GM04504 (cell line): ENCODE measurements around the gene WFIKKN1.

Experiments used
- DNase-seq: peaks from one replicate; pipeline ENCODE4 v3.0.0-alpha.2; 2012; ENCODE audit warnings: low read depth

Gene WFIKKN1

DNA sequence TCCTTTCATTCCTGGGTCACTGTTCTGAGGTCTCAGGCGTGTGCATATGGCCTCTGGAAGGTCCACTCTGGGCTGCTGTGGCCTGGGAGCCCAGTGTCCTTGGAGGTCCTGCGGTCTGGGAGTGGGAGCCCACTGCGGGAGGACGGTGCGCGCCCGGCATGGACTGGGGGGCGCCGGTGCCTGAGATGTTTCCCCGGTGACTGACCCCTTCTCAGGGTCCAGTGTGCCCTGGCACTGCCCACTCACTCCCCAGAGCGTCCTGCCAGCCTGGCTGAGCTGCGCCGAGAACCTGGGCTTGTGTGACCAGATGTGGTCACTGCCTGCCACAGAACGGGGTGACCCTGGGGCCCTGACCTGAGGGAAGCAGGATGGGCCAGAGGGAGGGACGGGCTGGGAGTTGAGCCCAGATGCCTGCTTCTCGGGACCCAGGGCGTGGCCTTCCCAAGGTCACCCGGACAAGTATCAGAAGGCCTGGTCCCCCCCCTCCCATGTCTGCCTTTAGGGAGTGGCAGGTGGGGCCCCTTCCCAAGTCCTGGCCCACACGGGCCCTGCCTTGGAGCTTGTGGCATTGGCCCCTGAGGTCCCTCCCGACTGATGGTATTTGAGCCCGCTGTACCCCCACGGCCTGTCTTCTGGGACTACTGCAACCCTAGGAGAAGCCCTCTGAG lies 43.6 kb downstream of the WFIKKN1 start:
- DNase-seq = no peak

DNA sequence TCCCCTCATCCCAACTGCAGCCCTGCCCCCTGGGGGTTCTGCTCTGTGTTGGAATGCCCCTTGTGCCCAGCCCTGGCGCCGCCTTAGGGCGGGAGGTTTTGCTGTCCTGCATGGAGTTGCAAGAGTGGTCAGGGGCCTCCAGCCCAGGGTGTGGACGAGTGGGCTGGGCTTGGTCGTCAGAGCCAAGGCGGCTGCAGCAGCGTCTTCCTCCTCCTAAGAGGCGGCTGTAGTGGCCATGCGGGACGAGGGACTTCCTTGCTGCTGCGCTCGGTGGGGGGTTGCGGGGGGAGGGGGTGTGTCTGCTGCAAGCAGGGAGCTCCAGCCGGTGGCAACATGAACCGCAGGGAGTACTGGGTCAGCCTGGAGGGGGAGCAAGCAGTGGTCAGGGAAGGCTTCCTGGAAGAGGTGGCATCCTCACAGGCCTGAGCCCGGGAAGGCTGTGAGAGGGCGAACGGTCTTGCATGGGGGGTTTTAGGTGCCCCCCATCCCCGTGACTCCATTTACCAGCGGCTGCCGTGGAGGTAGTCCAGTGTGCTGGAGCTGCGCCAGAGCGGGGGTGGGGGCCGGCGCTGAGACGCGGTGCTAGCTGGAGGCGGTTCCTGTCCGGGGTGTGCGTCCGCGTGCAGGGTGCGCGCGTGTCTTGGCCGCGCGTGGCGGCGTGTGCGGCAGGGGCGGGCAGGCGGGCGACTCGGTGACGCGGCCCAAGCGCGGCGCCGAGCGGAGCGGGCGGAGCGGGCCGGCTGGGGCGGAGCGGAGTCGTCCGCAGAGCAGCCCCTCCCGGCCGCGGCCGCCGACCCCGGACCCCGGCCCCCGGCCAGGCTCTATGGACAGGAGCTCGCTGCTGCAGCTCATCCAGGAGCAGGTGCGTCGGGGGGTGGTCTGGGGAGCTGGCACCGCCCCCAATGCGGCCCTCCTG lies 44.4 kb downstream of the WFIKKN1 start, which contains the start of gene RHBDL1:
RHBDL1 (plus strand) TSS at position 704 of the 916 bp plus-strand sequence; CDS start at position 824, 120 bp downstream.
- no peak for DNase-seq

DNA sequence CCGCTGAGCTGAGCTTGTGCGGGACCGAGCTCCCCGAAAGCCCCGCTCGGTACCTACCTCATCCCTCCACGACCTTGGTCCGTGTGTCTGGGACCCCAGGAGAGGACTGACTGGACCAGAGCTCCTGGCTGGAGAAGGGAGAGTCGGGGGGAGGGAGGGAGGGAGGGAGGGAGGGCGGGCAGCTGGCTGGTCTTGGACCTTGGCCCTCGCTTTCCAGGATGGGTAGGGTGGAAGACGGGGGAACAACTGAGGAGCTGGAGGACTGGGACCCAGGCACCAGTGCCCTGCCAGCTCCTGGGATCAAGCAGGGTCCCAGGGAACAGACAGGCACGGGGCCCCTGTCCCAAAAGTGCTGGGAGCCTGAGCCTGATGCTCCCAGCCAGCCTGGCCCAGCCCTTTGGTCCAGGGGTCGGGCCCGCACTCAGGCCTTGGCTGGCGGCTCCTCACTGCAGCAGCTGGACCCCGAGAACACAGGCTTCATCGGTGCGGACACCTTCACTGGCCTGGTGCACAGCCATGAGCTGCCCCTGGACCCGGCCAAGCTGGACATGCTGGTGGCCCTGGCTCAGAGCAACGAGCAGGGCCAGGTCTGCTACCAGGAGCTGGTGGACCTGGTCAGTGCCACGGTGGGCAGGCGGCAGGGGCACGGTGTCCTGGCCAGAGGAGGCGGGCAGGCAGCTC lies 45.2 kb downstream of the WFIKKN1 start:
- DNase-seq = no peak

DNA sequence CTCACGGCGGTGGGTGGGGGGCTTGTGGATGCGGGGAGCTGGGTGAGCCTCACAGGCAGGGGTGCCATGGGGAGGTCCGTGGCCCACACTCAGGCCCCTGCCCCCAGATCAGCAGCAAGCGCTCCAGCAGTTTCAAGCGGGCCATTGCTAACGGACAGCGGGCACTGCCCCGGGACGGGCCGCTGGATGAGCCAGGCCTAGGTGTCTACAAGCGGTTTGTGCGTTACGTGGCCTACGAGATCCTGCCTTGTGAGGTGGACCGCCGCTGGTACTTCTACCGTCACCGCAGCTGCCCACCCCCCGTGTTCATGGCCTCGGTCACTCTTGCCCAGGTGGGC lies 45.7 kb downstream of the WFIKKN1 start:
- no peak for DNase-seq

DNA sequence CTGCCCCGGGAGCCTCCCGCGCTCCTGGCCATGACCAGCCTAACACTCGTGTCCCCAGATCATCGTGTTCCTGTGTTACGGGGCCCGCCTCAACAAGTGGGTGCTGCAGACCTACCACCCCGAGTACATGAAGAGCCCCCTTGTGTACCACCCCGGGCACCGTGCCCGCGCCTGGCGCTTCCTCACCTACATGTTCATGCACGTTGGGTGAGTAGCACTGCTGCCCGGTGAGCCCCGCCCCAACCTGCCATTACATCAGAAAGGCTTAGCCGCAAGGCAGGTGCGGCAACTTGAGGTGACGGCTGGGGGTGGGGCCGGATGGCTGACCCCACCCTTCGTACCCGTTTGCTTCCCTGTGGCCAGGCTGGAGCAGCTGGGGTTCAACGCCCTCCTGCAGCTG lies 46.1 kb downstream of the WFIKKN1 start:
- no peak for DNase-seq

DNA sequence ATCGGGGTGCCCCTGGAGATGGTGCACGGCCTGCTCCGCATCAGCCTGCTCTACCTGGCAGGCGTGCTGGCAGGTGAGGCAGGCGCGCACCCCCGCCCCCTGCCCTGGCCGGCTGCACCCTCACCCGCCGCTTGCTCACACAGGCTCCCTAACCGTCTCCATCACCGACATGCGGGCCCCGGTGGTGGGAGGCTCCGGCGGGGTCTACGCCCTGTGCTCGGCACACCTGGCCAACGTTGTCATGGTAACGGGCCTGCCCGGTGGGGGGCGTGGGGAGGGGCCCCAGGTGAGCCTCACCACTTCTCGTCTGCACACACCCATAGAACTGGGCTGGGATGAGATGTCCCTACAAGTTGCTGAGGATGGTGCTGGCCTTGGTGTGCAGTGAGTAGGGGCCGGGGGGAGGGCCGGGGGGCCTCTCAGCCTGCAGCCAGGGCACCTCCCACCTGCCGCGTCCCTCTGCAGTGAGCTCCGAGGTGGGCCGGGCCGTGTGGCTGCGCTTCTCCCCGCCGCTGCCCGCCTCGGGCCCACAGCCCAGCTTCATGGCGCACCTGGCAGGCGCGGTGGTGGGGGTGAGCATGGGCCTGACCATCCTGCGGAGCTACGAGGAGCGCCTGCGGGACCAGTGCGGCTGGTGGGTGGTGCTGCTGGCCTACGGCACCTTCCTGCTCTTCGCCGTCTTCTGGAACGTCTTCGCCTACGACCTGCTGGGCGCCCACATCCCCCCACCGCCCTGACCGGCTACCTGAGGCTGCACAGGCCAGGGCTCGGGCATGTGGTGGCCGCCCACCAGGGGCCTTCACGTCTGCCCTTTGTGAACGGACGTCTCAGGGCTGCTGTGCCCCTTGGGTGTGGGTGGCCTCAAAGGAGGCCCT lies 46.8 kb downstream of the WFIKKN1 start:
- DNase-seq = no peak

DNA sequence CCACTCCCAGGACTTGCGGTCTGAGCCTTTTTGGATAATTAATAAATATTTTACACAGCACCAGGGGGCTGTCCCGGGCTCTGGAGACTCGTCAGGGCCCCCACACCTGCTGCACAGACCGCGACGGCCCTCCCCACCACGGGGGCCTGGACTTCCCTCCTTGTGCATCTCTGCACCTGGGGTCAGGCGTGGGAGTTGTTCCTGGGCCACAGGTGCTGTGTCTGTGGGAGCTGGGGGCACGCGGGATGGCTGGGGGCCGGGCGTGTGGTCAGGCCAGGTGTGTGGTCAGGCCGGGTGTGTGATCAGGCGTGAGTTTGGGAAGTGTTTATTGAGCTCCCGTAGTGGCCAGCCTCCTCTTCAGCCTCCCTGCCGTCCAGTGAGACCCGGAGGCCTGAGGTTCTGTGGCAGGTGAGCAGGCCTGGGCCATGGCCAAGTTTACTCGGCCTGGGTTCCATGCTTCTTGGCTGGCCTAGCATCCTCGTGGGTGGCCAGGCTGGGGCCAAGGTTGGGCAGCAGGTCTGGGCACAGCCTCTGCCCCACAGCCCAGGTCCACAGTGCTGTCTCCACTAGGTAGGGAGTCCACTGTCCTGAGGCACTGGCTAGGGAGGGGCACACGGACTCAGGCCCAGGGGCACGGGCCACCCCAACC lies 47.5 kb downstream of the WFIKKN1 start:
- DNase-seq = no peak

DNA sequence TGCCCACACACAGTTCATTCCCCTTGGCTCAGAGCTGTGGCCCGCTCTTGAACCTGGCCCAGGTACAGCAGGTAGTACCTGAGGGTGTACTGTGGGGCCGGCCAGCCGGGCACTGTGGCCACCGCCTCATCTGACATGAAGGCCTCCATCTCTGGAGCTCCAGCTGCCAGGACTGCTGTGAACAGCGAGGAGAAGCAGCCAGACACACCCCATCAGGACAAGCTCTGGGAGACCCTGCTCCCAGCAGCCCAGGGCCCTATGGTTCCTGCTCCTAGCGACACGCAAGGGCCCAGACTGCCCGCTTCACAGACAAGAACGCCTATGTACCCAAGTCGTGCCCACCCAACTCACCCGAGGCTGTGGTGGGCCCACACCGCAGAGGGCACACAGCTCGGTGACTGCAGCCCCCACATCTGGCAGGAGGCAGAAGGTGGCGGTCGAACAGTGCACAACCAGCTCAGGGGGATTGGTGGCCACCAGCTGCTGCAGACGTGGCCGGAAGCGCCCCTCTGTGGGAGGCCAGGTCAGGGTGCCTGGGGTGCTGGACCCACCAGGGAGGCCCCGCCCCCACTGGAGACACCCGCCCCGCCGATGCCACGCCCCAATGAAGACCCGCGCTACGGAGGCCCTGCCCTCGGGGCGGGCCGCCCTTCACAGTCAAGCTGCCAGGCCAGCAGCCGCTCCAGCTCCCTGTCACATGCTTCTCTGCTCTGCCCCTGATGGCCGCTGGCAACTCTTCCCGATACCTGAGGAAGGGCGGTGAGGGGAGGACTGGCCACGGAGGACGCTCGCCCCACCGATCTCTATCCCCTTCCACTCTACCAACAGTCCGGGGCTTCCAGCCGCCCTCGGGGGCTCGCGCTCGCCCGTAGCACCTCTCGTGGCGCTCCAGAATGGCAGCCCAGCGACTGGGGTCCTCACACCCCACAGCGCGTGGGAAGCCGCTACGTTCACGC lies 48.4 kb downstream of the WFIKKN1 start:
- DNase-seq = no peak

DNA sequence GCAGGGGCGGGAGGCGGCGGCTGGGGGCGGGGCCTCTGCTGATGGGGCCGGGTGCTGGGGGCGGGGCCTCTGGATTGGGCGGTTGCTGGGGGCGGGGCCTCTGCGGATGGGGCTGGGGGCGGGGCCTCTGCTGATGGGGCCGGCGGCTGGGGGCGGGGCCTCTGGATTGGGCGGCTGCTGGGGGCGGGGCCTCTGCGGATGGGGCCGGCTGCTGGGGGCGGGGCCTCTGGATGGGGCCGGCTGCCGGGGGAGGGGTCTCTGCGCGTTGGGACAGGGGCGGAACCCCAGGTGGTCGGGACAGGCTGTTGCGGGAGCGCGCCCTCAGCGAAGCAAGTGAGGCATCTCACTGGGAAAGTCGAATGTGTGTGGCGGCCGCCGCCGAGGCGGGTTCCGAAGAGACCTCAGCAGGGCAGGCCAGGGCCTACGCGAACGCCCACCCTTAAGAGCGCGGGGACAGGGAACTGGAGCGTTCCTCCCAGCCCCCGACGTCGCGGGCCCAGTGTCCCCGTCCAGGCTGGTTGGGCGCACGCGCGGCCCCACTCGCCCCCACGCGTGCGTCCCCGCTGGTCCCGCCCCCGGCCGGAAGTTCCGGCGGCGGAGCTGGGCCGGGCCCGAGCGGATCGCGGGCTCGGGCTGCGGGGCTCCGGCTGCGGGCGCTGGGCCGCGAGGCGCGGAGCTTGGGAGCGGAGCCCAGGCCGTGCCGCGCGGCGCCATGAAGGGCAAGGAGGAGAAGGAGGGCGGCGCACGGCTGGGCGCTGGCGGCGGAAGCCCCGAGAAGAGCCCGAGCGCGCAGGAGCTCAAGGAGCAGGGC lies 49.2 kb downstream of the WFIKKN1 start, which contains the start of gene STUB1:
STUB1 (plus strand) TSS at position 597 of the 811 bp plus-strand sequence; CDS start at position 713, 116 bp downstream.
- DNase-seq = peak; percentile 70

DNA sequence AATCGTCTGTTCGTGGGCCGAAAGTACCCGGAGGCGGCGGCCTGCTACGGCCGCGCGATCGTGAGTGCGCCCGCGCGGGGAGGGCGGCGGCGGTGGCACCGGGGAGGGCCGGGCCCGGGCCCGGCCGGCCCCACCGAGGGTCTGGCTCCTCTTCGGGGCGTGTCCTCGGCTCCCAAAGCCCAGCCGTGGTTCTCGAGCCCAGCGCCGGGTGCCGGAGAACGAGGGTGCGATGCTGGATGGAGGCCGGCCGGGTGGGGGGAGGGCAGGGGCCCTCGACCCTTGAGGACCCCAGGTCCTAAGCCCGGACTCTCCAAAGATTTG lies 49.8 kb downstream of the WFIKKN1 start:
- no peak for DNase-seq

DNA sequence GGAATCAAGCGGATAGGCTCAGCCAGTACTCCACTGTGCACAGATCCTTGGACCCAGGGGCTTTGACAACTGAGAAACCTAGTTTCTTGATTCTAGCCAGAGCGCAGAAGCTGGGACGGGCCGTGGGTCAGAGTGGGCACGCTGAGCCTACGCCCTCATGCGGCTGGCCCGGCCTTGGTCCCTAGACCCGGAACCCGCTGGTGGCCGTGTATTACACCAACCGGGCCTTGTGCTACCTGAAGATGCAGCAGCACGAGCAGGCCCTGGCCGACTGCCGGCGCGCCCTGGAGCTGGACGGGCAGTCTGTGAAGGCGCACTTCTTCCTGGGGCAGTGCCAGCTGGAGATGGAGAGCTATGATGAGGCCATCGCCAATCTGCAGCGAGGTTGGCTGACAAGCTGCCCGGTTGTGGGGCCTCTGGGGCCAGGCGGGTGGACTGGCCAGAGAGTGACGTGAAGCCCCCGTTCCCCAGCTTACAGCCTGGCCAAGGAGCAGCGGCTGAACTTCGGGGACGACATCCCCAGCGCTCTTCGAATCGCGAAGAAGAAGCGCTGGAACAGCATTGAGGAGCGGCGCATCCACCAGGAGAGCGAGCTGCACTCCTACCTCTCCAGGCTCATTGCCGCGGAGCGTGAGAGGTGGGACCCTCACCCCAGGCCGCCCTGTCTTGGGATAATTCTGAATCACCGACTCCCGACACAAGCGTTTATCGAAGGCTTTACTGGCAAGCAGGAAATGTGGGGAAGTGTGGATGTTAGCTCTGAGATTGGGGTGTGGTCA lies 50.4 kb downstream of the WFIKKN1 start:
- no peak for DNase-seq

DNA sequence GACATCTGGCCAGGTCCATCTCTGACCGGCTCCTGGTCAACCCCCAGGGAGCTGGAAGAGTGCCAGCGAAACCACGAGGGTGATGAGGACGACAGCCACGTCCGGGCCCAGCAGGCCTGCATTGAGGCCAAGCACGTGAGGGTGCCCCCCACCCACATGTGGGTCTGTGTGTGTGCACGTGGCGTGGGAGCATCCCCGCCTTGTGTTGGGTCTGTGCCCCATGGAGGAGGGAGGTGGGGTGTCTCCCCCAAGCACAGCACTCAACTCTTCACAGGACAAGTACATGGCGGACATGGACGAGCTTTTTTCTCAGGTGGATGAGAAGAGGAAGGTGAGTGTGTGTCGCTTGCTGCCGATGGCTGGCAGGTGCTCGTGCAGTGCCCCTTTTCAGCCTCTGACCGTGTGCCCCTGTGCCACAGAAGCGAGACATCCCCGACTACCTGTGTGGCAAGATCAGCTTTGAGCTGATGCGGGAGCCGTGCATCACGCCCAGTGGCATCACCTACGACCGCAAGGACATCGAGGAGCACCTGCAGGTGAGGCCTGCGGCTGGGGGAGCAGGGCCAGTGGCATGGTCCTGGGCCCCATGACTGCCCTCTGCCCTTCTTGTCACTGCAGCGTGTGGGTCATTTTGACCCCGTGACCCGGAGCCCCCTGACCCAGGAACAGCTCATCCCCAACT lies 51.1 kb downstream of the WFIKKN1 start:
- DNase-seq = no peak

DNA sequence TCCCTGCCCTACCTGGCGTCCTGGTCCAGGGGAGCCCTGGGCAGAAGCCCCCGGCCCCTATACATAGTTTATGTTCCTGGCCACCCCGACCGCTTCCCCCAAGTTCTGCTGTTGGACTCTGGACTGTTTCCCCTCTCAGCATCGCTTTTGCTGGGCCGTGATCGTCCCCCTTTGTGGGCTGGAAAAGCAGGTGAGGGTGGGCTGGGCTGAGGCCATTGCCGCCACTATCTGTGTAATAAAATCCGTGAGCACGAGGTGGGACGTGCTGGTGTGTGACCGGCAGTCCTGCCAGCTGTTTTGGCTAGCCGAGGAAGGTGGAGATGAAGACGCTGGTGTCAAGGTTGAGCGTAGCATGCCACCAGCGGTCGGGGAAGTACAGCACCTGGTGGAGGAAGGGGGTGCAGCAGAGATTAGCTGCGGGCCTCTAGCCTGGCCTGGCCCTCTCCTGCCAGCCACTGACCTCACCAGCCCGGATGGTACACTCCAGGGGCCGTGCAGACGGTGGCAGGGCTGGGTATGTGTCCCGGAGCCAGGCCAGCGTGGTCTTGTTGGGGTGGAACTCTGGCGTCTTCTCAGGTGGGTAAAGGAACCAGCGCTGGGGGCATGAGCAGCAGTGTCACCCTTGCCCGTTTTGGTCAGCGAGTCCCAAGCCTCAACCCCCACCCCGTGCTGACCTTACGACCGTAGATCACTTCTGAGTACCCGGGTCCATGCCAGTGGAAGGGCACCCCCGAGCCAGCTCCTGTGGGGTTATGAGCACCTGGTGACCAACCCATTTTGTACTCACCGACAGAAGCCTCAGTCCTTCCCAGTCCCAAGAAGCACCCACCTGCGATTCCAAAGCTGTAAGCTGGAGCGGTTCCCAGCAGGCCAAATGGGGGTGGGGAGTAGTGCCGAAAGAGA lies 52.0 kb downstream of the WFIKKN1 start:
- DNase-seq = no peak

DNA sequence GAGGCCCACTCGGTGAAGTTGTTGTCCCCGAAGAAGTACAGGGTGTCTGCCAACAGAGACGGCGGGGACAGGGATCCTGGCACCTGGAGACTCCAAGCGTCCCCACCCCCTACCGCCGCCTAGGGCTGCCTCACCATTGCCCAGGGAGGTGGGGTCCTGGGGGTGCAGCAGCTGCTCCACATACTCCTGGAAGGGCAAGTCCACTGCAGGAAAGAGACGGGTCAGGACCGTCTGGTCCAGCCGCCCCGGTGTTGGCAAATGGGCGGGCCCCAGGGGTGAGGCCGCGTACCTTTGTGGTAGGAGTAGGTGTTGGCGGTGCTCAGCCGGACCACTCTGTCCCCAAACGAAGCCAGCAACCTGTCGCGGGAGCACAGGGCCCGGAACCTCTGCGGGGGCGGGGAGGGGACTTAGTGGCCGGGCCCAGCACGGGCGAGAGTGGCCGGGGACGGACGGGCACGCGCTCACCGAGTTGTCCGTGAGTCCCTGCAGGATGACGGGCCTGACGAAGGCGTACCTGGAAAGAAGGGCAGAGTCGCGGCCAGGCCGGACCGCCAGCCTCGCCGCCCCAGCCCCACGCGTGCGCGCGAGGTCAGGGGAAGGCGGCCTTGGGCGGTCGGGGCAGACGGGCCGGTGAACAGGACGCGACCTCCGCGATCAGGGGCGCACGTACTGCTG lies 52.7 kb downstream of the WFIKKN1 start:
- DNase-seq = no peak
